Erythroblast (primary cell): ENCODE data around the gene DGKQ.

Source experiments
- GATA1 ChIP-seq: IDR thresholded peaks from 2 replicates; pipeline ENCODE4 v1.6.1; 2011; ENCODE audit warnings: low read depth, mild to moderate bottlenecking, control low read depth, low read length, moderate library complexity
- POLR2A ChIP-seq: IDR thresholded peaks from 2 replicates; pipeline ENCODE4 v1.6.1; 2011; ENCODE audit warnings: mild to moderate bottlenecking, low read length

DNA sequence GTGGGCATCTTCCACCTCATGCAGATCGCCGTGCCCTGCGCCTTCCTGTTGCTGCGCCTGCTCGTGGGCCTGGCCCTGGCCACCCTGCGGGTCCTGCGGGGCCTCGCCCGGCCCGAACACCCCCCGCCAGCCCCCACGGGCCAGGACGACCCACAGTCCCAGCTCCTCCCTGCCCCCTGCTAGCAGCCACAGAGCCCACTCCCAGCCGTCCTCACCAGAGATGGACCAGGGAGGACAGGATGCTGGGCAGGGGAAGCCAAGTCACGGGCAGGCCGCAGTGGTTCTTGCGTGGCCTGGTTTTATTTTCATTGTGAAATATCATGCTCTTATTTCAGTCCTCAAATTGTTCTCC lies 15.1 kb downstream of the DGKQ start:
- TF ChIP-seq POLR2A (no peak), GATA1 (no peak)
